ENCODE measurements around the gene SLC6A8.
"Not testable (repeated sequence)": the region's sequence is repeated elsewhere in the genome, so short reads cannot be mapped to it uniquely, and the experiment has no call there.

The SLC6A8 gene

DNA sequence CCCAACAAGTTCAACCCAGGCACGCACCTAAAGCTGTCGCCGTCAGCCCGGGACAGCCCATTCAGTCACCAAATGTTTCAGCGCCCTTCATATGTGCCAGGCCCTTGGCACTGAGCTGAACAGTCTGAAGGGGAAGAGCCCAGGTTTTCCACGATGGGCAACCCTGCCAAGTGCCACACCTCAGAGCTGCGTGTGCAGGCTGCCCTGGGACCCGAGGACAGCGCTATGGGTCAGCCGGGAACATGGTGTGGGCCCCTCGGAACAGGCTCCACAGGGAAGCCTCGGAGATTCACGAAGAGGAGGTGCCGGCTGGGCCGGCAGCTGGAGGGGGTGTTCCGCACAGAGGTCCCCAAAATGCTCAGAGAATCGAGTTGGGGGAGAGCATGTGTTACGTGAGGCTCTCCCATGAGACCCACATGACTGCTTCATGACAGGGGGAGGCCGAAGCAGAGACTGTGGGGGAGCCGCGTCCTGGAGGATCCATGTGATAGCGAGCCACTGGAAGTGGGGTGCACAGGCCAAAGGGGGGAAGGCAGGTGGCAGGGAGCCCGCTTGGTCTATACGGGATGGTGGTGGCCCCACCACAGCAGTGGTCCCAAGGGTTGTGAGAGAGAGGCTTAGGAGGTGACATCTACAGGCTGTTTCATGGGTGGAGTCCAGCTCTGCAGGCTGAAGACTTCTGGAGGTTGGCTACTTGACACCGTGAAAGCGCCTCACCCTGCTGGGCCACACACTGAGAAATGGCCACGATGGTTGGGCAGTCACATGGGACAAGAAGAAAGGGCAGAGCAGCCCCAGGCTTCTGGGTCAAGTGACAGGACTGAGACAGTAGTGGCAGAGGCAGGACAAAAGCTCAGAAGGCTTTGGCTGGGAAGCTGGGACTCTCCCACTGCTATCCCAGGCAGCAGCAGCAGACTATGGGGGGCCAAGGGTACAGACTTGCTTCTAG lies 22.3 kb downstream of the SLC6A8 start:
- DNase-seq = no peak

DNA sequence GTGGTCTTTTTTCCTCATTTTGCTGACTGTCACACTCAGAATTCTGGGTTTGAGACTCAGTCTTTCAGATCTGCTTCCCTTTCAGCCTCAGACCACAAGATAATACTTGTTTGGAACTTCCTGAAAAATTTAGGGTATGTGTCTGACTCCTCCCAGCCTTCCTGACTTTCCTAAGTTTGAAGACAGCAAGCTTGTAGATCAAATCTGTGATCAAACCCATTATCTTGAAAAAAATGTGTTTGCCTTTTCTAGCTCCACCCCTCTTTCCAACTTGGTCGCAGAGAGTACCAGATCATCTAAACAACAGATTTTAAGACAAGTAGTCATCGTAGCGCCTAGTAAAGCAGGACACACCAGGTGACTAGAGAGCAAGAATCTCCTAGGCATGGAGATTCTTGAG lies 26.5 kb downstream of the SLC6A8 start:
- no peak for DNase-seq

DNA sequence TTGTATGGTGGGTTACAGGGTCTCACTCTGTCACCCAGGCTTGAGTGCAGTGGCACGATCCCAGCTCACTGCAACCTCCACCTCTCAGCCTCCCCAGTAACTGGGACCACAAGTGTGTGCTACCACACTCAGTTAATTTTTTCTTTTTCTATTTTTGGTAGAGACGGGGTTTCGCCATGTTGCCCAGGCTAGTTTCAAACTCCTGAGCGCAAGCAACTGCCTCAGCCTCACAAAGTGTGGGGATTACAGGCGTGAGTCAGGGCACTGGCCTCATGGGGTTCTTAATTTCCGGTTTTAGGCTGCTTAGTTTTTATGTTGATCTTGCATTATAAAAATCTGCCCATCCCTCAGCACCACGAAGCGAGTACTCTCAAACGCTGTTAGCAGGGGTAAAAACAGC lies 29.7 kb downstream of the SLC6A8 start:
- no peak for DNase-seq

DNA sequence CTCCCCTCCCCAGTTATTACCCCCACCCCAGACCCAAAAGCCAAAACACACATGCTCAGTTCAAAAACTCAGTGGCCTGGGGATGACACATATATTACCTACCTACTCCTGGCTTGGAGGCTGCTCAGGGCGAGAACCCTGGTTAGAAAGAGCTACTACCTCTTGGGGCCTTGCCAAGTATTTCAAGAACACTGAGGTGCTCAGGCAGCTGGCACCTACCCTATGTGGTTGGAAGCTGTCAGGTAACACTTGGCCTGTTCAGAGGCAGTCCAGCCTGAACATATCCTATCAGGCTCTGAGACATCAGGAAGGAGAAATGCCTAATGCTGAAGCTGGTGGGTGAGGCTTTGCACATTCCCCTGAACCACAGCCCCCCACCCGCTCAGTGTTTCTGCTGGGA lies 31.5 kb downstream of the SLC6A8 start:
- no peak for DNase-seq

DNA sequence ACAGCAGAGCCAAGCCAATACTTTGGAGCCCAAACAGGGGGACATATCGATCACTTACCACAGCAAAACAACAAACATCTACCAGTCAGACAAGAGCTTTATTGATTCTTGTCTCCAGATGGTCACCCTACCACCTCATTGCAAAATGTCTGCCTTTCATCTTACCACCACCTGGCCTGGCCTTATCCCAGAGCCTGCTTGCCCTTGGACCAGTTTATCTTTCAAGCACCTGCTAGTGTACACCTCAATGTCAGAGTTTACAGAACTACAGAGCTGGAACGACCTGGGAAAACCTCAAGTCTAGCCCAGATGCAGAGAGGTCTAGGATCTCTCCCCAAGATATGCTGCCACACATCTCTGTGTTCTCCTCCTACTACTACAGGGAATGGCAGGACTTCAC lies 32.0 kb downstream of the SLC6A8 start:
- no peak for DNase-seq

DNA sequence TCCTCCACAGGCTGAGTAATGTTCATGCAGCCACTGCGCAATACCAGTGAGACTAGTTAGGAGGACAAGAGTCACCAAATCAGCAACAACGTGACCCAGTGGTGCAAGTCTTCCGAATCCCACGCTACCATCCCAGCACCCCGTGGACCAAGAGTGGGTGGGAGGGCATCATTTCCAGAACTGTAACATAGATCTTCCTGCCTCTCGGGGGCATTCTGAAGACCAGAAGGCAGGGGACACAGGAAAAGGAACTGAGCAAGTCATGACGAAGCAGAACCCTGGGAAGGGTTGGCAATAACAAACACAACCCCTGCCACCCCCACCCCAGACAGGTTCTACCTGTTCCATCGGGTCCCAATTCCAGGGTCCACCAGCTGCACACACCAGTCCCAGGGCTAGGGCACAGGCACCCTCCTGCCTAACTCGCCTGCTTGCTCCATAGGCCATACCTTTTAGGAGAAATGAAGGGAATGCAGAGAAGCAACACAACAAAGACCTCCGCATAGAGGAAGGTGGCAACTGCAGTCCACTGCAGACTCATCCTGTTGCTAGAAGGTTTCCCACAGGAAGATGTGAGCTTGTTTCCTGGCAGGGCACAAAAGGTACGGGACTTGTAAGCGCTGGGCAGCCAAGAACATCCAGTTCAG lies 35.1 kb downstream of the SLC6A8 start:
- DNase-seq = peak; percentile 14

DNA sequence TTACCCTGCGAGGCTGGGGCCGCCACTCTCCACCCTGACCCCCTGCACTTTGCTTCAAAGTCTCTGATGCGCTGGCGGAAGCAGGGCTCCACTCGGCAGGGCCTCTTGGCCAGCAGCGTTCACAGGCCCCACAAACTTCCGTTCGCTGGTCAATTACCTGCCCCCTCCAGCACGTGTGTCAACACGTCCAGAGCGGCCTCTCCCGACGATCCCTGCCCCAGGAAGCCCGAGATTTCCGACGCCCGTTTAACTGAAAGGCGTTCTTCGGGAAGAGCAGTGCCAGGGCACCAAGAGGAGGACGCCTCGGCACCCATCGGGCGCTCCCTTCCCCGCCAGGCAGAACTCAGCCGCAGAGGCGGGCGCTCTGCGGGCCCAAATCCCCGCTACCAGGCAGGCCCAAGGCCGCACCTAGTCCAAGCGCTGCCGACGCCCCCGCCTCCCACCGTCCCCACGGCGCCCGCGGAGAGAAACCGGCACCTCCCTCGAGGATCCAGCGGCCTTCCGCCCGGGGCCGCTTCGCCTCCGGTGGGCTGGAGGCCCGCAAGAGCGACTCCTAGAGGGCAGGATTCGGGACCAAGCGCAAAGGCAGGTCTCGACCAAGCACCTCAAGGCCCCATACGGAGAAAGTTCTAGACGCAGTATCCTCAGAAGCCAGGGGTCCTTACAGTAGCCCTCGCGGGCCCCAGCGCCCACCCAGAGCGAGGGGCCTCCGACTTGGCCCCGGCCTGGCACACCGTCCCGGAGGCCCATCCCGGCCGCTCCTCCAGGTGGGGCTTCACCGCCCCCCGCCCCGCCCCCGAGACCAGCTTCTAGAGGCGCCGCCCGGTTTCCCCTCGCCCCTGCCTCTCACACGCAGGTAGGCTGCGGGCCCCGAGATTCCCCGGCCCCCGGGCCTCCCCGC lies 35.9 kb downstream of the SLC6A8 start:
- peak; percentile 71 for DNase-seq

DNA sequence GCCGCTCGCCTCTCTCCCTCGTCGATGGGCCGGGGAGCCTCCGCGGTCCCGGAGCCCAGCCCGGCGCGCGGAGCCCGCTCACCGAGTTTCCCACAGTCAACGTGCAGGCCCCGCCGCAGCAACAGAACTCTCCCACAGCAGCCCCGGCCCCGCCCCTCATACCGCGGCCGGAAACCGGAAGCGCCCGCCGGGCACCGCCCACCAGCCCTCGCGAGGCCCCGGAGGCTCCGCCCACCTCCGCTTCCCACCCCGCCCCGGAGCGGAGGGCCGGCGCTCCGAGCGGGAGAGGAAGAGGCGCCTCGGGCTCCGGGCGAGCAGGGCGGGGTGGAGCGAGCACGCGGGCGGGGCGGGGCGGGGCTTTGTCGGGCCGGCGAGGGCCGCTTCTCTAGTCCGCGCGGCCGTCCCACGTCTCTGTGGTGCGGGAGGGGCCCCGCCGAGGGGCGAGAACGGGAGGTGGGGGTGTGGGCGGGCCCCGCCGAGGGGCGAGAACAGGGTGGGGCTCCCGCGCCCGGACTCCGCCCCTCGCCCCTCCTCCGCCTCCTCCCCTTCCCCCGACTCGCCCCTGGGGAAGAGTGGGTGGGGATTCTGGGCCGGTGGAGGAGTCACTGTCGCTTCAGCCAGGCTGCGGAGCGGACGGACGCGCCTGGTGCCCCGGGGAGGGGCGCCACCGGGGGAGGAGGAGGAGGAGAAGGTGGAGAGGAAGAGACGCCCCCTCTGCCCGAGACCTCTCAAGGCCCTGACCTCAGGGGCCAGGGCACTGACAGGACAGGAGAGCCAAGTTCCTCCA lies 36.7 kb downstream of the SLC6A8 start, which contains the start of the genes ABCD1 and BCAP31:
Gene ABCD1 (plus strand): TSS at position 605 of the 787 bp plus-strand sequence. CDS start 411 bp downstream, outside the sequence.
Gene BCAP31 (minus strand): TSS at position 136 of the 787 bp plus-strand sequence. CDS start 1,143 bp downstream, outside the sequence.
- peak; percentile 98 for DNase-seq

DNA sequence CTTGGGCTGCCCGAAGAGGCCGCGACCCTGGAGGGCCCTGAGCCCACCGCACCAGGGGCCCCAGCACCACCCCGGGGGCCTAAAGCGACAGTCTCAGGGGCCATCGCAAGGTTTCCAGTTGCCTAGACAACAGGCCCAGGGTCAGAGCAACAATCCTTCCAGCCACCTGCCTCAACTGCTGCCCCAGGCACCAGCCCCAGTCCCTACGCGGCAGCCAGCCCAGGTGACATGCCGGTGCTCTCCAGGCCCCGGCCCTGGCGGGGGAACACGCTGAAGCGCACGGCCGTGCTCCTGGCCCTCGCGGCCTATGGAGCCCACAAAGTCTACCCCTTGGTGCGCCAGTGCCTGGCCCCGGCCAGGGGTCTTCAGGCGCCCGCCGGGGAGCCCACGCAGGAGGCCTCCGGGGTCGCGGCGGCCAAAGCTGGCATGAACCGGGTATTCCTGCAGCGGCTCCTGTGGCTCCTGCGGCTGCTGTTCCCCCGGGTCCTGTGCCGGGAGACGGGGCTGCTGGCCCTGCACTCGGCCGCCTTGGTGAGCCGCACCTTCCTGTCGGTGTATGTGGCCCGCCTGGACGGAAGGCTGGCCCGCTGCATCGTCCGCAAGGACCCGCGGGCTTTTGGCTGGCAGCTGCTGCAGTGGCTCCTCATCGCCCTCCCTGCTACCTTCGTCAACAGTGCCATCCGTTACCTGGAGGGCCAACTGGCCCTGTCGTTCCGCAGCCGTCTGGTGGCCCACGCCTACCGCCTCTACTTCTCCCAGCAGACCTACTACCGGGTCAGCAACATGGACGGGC lies 37.5 kb downstream of the SLC6A8 start:
- DNase-seq = no peak

DNA sequence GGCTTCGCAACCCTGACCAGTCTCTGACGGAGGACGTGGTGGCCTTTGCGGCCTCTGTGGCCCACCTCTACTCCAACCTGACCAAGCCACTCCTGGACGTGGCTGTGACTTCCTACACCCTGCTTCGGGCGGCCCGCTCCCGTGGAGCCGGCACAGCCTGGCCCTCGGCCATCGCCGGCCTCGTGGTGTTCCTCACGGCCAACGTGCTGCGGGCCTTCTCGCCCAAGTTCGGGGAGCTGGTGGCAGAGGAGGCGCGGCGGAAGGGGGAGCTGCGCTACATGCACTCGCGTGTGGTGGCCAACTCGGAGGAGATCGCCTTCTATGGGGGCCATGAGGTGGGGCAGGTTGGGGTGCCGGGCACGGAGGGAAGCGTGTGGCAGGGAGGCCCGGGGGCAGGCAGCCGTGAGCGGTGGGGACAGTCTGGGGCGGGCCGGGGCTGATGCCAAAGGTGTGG lies 38.1 kb downstream of the SLC6A8 start:
- no peak for DNase-seq

DNA sequence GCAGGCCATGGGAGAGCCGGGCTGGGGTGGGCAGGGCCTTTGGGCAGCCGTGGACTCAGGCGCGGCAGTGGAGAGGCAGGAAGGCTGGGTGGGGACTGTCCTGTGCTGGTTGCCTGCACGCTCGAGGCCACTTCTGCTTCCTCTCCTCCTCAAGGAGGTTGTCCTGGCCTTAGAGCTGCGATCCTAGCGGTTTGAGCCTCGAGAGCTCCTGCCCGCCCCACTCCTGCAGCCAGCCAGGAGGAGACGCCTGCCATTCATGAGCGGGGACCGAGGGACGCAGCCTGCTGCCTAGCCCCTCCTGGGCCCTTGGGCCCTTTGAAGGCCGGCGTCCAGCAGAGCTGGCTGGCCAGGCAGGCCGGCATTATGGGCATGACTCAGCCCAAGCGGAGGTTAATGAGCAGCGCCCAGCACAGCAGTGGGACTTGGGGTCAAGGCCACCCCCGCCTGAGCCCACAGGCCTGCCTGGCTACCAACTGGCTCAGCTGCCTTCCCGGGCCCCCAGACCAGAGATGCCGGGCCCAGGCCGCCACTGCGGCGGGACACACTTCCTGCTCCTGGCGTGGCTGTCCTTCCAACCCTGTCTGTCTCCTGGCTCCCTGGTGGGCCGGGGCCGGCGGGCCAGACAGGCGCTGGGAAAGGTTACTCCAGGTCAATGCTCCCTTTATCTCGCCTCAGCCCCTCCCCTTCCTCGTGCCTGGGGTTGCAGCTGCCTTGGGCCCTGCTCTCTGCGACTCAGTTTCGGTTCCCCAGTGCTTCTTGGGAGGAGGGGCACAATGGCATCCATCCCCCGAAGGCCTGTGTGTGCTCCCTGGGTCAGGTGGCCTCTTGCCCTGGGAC lies 38.8 kb downstream of the SLC6A8 start:
- peak; percentile 91 for DNase-seq

DNA sequence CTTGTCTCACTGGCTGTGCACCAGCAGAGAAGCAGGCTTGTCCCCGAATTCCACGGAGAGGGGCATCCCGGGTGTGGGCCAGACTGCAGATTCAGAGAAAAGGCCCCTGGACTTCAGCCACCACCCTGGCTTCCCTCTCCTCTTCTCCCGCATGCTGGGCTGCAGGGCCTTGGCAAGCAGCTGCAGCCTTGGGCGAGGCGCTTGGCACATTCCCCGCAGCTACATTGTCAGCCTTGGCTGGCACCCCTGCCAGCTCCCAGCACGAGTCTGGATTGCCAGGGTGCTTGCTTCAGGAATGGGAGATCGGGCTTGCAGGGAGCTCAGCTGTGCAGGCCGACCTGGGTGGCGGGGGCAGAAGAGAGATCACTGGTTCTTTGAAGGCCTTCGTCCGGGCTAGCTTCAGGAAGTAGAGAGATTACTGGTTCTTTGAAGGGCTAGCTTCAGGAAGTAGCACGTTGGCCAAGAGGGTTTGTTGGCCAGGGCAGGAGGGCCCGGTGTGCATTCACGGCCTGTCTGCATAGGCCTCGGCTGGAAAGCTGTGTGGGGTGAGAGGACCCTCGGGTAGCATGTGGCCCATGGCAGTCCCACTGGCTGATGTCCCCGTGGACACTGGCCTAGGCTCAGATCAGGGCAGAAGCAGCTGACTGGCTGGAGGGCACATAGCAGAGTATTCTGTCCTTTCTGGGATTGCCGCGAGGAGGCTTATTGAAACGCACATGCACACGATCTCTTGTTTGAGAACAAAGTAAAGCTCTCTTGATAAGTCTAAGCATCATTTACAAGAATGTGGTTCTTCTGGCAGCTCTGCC lies 39.6 kb downstream of the SLC6A8 start:
- DNase-seq = peak; percentile 2

DNA sequence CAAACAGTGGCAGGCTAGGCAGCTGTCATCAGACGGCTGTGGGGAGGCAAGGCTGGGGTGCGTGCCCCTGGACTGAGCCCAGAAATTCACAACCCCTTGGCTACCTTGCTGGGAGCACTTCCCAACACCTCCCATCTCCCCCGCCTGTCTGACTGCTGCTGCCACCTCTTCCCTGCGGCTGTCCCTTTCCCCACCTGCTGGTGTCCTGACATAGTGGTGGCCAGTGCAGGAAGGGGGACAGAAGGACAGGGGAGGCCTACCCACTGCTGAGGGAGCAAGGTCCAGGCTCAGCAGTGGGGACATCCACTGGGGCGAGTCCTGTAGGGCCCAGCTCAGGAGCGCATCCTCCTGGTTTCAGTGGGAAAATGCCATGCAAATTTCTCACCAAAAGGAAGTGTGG lies 40.4 kb downstream of the SLC6A8 start:
- no peak for DNase-seq

DNA sequence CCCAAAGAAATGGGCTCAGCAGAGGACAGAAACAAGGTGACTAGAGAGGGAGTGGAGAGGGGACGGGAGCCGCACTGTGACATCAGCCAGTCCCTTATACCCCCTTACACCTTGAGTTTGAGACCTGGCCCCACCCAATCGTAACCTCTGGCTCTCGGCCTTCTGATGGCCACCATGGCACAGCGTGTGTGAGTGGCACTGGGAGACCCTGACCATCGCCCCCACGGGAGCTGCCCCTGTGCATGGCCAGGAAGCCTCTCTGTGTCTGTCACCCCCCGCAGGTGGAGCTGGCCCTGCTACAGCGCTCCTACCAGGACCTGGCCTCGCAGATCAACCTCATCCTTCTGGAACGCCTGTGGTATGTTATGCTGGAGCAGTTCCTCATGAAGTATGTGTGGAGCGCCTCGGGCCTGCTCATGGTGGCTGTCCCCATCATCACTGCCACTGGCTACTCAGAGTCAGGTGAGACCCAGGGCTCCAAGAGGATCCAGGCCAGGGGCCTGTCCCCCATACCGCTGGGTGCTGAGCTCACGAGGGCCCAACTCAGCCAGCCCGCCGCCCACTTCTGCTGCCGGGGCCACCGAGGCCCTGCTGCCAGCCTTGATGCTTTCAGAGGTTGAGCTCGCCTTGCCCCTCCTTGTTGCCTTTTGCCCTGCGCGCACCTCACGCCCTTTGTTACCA lies 41.4 kb downstream of the SLC6A8 start:
- DNase-seq = no peak

DNA sequence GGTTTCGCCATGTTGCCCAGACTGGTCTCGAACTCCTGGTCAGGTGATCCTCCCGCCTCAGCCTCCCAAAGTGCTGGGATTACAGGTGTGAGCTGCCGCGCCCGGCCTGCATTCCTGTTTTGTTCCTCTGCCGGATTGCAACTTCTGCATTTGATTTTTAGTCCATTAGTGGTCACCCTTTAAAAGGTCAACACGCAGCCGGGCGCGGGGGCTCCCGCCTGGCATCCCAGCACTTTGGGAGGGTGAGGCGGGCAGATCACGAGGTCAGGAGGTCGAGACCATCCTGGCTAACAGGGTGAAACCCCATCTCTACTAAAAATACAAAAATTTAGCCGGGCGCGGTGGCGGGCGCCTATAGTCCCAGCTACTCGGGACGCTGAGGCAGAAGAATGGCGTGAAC lies 42.4 kb downstream of the SLC6A8 start:
- not testable (repeated sequence) for DNase-seq

DNA sequence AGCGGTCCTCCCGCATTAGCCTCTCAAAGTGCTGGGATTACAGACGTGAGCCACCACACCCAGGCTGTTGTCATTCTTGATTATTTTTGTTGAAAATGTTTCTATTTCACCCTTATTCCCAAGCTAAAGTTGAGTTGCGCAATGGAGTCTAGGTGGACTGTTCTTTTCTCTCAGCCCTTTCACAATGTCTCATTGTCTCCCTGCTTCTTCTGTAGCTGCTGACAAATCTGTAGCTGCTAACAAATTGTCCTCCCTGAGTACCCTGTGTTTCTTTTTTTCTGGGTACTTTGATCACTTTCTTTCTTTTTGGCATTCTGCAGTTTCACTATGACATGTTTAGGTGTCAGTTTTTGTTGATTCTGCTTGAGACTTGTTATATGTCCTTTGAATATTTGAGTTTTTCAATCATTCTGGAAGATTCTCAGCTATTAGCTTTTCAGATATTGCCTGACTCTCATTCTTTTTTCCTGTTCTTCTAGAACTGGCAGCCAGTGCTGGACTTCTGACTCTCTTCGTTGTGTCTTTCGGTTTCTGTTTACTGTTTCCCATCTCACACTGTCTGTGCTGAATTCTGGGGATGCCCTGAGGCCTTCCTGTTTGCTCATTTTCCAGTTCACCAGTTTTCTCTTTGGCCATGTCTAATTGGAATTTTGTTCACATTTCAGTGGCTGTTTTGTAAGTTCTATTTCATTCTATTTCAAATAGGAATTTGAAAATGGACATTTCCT lies 43.6 kb downstream of the SLC6A8 start:
- peak; percentile 8 for DNase-seq

DNA sequence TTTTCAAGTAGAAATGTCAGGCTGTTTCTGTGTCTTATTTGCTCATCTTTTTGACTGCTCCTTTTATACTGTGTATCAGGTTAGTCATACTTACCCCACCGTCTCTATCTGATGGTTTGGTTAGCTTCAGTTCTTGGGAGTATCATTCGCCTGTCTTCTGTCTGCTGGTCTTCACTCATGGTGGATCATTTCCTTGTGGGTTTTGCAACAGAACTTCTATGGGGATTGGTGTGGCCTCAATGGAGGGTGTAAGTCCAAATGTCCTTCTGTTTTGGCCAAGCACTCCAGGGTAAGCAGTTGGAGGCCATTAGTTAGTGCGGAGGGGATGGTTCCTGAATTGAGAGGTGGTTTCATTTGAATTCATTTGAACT lies 44.1 kb downstream of the SLC6A8 start:
- no peak for DNase-seq

DNA sequence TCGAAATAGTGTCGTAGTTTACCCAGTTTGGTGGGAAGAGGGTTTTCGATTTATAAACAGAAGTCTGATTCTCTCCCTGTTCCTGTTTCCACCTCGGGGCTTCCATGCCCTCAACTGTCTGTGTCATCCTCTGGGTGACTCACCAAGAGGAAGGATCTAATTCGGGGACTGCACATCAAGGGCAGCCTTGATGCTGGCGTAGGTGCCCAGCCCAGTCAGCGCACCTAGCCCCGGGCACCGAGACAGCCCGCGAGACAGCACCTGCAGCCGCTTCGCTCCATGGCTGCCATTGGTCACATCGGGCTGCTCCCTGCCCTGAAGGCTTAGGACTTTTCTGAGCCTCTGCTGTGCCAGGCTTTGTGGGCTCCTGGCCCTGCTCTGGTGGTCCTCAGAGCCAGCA lies 44.7 kb downstream of the SLC6A8 start:
- DNase-seq = no peak

Data from OCI-M1 (cell line).